ENCODE results near the gene TBCD.
"Not testable (repeated sequence)": the region's sequence is repeated elsewhere in the genome, so short reads cannot be mapped to it uniquely, and the experiment has no call there.

GRCh38 chr17:82777778-82778375, 26.0 kb downstream of the TBCD start:
- TF ChIP-seq CTCF (IDR thresholded peaks at IDR 0.05; ENCODE audit: low read depth, low read length); EZH2phosphoT487 (IDR thresholded peaks at IDR 0.05; ENCODE audit: low read depth): not testable (repeated sequence)

Data from OCI-LY3 (cell line).